Stimulated activated CD4-positive, alpha-beta T cell treated with anti-CD3 and anti-CD28 coated beads, Interleukin-1b, Interleukin-23, amount 100 ng/mL, for 4 hours (primary cell): ENCODE measurements around the gene TRAK2.

ENCODE experiments used
- DNase-seq, 2 donors: peaks; one replicate each; pipeline ENCODE4 v3.0.0-alpha.2; 2020; ENCODE audit warnings: low read depth in 2 of 2

TRAK2 gene

DNA sequence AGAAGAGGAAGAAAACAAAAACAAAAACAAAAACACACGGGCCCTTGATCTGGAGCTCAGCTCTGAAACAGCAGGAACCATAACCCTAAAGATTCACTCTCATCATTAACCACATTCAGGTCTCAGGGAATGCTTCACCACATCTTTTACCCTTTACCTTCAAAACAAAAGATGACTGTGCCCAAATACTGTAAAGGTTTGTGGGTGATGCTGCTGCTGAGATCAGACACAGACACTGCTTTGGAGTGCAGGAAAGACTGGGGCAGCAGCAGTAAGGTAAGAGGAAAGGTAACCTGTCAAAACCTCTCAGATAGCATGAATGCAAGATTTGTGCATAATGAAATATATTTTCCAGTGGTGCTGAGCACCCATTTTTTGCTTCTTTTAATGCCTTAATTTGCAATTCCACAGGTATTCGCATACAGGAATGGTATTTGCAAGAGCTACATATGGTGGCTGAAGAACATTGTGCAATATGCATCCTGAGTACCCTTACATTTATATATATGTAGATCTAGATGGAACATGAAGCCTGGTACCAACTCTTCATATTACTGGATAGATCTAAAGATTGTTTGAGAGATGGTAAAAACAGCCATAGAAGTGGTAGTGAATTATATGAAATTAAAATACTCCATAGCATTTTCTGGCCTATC, 90.1 kb downstream of the TRAK2 start:
- no peak for DNase-seq

DNA sequence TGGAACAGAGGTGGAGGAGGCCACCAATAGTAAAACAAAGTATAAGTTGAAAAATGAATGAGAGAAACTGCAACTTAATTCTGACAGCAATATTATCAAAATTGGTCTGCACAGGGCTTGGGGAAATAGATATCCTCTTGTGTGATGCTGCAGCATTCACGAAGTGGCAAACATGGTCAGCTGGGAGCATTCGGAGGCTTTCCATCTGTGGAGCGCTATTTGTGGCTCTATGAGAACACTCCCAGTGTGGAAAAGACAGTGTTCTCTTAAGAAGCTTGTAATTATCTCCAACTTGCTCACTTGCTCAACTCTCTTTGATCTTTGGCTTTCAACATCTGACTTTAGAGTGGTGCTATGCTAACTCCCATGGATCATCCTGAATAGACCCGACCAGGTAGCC, 91.0 kb downstream of the TRAK2 start:
- DNase-seq = no peak

DNA sequence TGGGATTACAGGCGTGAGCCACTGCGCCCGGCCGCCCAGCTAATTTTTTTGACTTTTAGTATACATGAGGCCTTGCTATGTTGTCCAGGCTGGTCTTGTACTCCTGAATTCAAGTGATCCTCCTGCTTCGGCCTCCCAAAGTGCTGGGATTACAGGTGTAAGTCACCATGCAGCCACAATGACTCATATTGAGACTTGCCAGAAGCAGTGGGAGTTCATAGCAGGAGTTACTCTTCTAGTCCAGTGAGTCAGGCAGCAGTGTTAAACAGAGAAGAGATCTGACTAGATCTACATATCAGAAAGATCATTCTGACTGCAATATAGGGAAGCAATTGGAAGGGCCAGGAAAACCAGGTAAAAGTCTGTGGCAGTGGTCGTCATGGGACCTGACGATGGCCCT, 92.6 kb downstream of the TRAK2 start:
- DNase-seq = no peak

DNA sequence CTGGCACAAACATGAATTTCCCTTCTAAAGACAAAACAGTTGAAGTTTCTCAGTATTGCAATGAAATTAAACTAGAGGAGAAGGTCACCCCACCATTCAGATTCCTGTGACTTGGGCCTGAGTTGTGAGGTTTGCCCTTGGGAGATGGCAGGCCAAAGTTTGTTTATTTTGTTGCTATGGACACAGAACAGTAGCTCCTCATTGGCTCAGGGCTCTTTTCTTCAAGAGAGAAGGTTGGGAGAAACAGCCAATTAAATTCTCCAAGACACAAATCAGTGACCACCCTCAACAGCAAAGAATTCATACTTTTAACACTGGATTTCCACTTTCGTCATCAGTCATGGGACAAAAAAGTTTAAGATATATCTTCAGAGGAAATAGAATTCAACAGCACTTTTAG, 94.0 kb downstream of the TRAK2 start, which contains the start of gene FLACC1:
Gene FLACC1 (minus strand): TSS at position 125 of the 400 bp plus-strand sequence. CDS start 5,941 bp downstream, outside the sequence.
- no peak for DNase-seq

DNA sequence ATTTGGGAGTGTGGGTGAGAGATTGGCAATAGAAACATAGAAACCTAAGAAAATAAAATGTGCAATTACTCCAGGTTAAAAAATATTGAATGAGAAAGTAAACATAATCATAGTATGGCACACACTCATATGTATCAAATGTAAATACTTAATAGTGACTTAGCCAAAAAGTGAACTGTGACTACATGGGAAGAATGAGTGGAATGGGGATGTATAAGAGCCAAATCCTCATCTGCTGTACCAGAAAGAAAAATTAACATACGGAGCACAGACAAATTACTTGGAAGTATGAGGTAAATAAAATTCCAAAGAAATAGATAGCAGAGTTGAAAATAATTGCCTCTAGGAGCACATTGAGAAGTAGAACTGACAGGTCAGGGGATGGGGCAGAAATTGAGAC, 98.1 kb downstream of the TRAK2 start:
- no peak for DNase-seq

DNA sequence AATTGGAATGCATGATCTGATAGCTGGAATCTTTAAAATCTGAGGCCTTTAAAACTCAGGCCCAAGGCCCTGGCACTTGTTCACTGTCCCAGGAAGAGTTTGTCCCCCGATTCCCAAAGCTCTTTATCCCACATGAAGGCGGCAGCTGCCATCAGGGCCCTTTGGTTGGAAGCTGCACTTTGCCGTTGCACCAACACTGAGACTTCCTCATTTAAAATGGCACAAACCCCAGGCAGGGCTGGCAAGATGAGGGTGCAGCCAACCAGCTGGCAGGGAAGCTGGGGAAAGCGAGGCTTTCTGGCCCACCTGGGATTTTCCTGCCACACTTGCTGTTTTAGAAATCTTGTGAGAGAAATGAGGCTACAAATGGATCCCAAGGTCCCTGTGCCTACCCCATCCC, 100.4 kb downstream of the TRAK2 start:
- no peak for DNase-seq

DNA sequence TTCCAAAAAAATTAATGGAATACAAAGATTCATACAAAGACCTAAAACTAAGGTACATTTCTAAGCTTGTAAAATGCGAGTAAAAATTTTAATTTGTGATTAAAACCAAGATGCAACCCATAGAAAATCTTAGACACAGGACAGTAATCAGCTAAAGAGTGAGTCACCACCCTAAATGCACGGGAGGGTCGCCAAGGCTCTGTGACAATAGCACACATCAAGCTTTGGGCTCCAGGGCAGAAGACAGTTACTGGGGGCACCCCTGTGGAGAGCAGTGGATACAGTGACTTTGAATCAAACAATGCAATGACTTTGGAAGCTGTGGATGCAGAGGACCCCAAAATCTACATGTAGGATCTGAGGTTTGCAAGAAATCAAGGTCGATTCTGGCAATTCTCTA, 101.7 kb downstream of the TRAK2 start:
- no peak for DNase-seq

DNA sequence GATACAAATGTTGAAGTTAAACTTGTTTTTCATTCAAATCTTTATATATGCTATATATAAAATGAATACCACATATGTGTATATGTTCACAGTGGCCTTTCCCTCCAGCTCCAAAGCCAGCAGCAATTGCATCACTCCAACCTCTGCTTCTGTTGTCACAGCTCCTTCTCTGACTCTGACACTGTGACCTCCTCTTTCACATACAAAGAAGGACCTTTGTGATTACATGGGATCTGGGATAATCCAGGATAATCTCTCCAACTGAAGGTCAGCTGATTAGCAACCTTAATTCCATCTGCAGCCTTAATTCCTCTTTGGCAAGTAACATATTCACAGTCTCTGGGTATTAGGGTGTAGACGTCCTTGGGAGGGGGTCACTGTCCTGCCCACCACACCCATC, 102.5 kb downstream of the TRAK2 start:
- DNase-seq = no peak

DNA sequence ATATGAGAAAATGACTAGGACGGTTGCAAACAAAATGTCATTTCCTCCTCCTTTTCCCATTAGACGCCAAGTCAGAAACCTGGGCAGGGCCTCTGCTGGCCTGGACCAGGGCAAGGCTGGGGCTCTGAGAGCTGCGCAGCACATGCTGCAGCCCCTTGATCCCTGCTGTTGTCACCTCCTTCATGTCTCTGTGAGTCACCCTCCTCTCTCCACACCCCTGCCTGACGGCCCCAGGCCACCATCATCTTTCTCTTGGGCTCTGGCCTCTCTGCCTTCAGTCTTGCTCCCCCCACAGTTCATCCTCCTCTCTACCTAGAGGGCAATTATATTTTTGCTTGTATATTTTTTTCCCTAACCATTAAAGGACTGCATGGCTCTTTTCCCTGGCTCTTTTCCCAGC, 104.1 kb downstream of the TRAK2 start:
- DNase-seq = no peak

DNA sequence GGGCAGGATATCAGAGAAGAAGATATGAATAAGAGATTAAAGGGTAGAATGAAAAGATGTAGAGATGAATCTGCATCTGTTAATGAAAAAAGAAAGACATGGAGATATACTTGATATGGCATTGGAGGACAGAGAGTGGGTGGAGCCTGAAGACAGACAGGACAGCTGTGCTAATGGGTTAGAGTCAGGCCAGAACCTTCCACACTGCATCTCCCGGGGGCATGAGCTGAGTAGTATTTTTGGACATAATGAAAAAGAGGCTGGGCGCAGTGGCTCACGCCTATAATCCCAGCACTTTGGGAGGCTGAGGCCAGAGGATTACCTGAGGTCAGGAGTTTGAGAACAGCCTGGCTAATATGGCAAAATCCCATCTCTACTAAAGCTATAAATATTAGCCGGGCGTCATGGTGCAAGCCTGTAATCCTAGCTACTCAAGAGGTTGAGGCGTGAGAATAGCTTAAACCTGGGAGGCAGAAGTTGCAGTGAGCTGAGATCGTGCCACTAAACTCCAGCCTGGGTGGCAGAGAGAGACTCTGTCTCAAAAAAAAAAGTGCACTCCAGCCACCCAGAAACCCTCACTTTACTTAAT, 105.5 kb downstream of the TRAK2 start:
- DNase-seq = no peak

DNA sequence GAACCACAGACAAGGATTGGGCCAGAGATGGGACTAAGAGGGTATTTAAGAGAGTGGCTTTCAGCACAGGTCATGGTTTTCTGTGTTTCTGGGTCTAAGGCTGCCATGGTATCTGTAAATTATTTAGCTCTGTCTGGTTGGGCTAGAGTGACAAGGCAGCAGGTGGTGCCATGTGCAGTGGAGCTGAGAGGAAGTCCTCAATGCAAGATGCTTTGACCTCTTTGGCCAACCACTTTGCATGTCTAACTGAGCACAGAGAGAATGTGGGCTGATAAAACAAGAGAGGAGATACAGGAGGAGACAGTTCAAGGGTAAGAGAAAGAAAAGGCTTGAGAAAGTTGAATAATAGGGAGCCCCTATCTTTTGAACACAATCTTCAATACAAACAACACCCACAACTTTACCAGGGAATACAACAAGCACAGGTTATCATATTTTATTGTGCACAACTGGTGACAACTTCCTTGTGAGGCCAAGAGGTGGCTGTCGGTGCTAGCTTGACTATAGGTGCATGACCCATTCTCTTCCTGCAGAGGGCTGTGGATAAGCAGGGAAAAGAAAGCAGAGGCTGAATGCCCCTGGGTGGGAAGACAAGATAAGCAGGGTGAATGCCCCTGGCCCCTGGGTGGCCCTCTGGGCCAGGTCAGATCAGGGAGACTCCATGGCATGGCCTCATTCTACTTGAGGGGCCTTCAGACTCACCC, 106.4 kb downstream of the TRAK2 start:
- DNase-seq = no peak

DNA sequence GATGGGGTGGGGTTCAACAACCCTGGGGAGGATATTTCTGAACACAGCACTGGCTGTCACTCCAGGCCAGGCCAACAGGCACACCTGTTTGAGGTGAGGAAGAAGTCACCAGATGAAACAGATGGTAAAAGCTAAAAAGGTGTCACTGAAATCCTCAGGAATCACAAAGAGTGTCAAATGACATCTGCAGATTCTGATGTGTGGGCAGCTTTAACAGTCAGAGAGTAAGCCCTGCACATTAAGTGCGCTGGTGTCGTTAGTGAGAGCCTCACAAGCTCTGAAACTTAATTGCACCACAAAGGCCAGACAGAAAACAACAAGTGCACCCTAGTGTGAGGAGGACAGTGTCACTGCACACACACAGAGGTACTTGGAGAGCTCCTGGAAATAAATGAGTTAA, 107.7 kb downstream of the TRAK2 start:
- DNase-seq = no peak

DNA sequence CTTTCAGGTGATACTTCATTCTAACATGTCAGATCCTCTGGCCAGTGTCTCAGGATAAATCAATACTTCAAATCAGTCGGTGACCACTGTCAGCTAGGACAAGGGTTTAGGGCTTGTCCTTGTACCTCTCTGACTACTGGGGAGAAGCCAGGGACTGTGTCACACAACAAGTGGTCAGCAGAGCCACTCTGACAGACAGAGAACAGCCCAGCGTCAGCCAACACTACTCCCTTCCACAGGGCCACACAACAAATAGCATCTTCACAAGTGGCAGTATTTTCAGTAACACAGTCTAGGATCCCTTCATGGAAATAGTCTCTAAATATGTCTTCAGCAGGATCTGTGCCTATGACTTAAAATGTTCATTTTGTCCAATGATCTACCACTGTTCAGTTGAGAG, 108.3 kb downstream of the TRAK2 start:
- no peak for DNase-seq

DNA sequence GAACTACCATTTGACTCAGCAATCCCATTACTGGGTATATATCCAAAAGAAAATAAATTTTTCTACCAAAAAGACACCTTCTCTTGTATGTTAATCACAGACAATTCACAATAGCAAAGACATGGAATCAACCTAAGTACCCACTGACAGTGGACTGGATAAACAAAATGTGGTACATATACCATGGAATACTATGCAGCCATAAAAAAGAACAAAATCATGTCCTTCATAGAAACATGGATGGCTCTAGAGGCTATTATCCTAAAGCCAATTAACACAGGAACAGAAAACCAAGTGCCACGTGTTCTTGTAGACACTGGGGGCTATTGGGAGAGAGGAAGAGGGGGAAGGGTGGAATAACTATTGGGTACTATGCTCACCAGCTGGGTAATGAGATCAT, 121.8 kb downstream of the TRAK2 start:
- DNase-seq = no peak

DNA sequence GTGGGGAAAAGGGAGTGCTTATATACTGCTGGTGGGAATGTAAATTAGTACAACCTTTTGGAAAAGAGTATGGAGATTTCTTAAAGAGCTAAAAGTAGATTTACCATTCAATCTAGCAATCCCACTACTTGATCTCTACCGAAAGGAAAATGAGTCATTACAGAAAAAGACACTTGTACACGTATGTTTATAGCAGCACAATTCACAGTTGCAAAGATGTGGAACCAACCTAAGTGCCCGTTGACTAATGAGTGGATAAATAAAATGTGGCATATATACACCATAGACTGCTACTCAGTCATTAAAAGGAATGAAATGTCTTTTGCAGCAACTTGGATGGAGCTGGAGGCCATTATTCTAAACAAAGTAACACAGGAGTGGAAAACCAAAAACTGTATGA, 123.6 kb downstream of the TRAK2 start:
- no peak for DNase-seq
